Transverse colon (tissue), 4 donors: Measurements from ENCODE around the gene SMAP2.

Experiments used
- POLR2A ChIP-seq: fragments of 450-650 bp; IDR thresholded peaks from one replicate; pipeline ENCODE4 v1.6.1; 2016; ENCODE audit warnings: antibody characterized with exemption, mild to moderate bottlenecking, moderate library complexity
- POLR2AphosphoS5 ChIP-seq, 3 donors: sonication (generic); formaldehyde crosslinking; IDR thresholded peaks; one replicate each; pipeline ENCODE4 v1.6.1; 2016; ENCODE audit warnings: antibody characterized with exemption in 3 of 3
- TF ChIP-seq, protein P1 (sequence below), 5 experiments: fragments of 200-600 bp in 3 of 5; fragments of 450-650 bp in 2 of 5; sonication (generic) in 3 of 5; IDR thresholded peaks; 1 replicate in 2 of 5; 2 replicates in 3 of 5; pipeline ENCODE4 v1.5.1; 2016 to 2017; ENCODE audit warnings: antibody characterized with exemption in 5 of 5, inconsistent platforms in 3 of 5, mild to moderate bottlenecking in 2 of 5, moderate library complexity in 1 of 5

DNA sequence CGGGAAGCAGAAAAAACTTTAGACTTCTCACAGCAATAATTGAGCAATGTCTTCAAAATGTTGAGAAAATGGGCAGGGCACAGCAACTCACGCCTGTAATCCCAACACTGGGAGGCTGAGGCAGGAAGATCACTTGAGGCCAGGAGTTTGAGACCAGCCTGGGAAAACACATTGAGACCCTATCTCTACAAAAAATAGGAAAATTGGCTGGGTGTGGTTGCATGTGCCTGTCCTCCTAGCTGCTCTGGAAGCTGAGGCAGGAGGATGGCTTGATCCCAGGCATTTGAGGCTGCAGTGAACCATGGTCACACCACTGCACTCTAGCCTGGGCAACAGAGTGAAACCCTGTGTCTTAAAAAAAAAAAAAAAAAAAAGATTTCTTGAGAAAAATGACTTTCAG is 95.8 kb downstream of the SMAP2 start:
- TF ChIP-seq, protein P1, sequence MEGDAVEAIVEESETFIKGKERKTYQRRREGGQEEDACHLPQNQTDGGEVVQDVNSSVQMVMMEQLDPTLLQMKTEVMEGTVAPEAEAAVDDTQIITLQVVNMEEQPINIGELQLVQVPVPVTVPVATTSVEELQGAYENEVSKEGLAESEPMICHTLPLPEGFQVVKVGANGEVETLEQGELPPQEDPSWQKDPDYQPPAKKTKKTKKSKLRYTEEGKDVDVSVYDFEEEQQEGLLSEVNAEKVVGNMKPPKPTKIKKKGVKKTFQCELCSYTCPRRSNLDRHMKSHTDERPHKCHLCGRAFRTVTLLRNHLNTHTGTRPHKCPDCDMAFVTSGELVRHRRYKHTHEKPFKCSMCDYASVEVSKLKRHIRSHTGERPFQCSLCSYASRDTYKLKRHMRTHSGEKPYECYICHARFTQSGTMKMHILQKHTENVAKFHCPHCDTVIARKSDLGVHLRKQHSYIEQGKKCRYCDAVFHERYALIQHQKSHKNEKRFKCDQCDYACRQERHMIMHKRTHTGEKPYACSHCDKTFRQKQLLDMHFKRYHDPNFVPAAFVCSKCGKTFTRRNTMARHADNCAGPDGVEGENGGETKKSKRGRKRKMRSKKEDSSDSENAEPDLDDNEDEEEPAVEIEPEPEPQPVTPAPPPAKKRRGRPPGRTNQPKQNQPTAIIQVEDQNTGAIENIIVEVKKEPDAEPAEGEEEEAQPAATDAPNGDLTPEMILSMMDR (IDR thresholded peaks at IDR 0.05): no peak
- TF ChIP-seq POLR2A: no peak
- TF ChIP-seq POLR2AphosphoS5 (IDR thresholded peaks at IDR 0.05): no peak
